BE2C (cell line): Measurements from ENCODE around the gene UQCC2.

Experiments
- DNase-seq: peaks from one replicate; pipeline ENCODE4 v3.0.0-alpha.2; 2020
- H3K27me3 ChIP-seq: fragments of 250-450 bp; sonication (Bioruptor Pico); 2 replicates; pipeline ENCODE4 v1.5.1; 2020; ENCODE audit warnings: mild to moderate bottlenecking
- H3K36me3 ChIP-seq: fragments of 250-450 bp; sonication (Bioruptor Pico); 2 replicates; pipeline ENCODE4 v1.5.1; 2020; ENCODE audit warnings: mild to moderate bottlenecking
- H3K4me1 ChIP-seq: fragments of 250-450 bp; sonication (Bioruptor Pico); 2 replicates; pipeline ENCODE4 v1.5.1; 2020
- H3K4me3 ChIP-seq: 2 replicates; pipeline ENCODE4 v1.5.1; 2011; ENCODE audit warnings: low read depth, low read length
- H3K9me3 ChIP-seq: fragments of 250-450 bp; sonication (Bioruptor Pico); 2 replicates; pipeline ENCODE4 v1.5.1; 2020
- CTCF ChIP-seq: IDR thresholded peaks from 2 replicates; pipeline ENCODE4 v1.5.1; 2012; ENCODE audit warnings: mild to moderate bottlenecking, low read depth, low read length

UQCC2 gene

GRCh38 chr6:33659986-33660385 lies 51.5 kb downstream of the UQCC2 start:
- no peak overlapping the region for H3K4me3 ChIP-seq
- no peaks in the 10 kb centered on the region for H3K36me3 ChIP-seq
- no peaks in the 10 kb centered on the region for H3K9me3 ChIP-seq
- H3K4me1 ChIP-seq: no peaks in the 10 kb centered on the region
- TF ChIP-seq CTCF: no peak
- H3K27me3 ChIP-seq: no peaks in the 10 kb centered on the region
- DNase-seq: no peak

- H3K27me3 ChIP-seq: no peaks in the 10 kb centered on the region
- TF ChIP-seq CTCF: no peak
- no peaks in the 10 kb centered on the region for H3K36me3 ChIP-seq
- no peaks in the 10 kb centered on the region for H3K9me3 ChIP-seq
- DNase-seq: no peak
- no peaks in the 10 kb centered on the region for H3K4me1 ChIP-seq
- H3K4me3 ChIP-seq: no peak overlapping the region
Measured at GRCh38 chr6:33658982-33659689, 52.4 kb downstream of the UQCC2 start.

- Histone ChIP-seq H3K27me3 (no peaks in the 10 kb centered on the region), H3K9me3 (no peaks in the 10 kb centered on the region), H3K4me3 (no peak overlapping the region), H3K36me3 (no peaks in the 10 kb centered on the region), H3K4me1 (no peaks in the 10 kb centered on the region)
- no peak for DNase-seq
- no peak for TF ChIP-seq CTCF
Measured at GRCh38 chr6:33656844-33657243, 54.7 kb downstream of the UQCC2 start.

- Histone ChIP-seq H3K36me3 (no peaks in the 10 kb centered on the region), H3K27me3 (no peaks in the 10 kb centered on the region), H3K4me1 (no peaks in the 10 kb centered on the region), H3K9me3 (no peaks in the 10 kb centered on the region), H3K4me3 (no peak overlapping the region)
- no peak for TF ChIP-seq CTCF
- DNase-seq: no peak
Measured at GRCh38 chr6:33654831-33655554, 56.5 kb downstream of the UQCC2 start.

- no peak for TF ChIP-seq CTCF
- DNase-seq: no peak
- Histone ChIP-seq H3K27me3 (no peaks in the 10 kb centered on the region), H3K4me1 (no peaks in the 10 kb centered on the region), H3K36me3 (no peaks in the 10 kb centered on the region), H3K9me3 (no peaks in the 10 kb centered on the region), H3K4me3 (no peak overlapping the region)
Measured at GRCh38 chr6:33652002-33652401, 59.5 kb downstream of the UQCC2 start.

- no peak for DNase-seq
- Histone ChIP-seq H3K4me1 (no peaks in the 10 kb centered on the region), H3K27me3 (no peaks in the 10 kb centered on the region), H3K9me3 (no peaks in the 10 kb centered on the region), H3K4me3 (no peak overlapping the region), H3K36me3 (no peaks in the 10 kb centered on the region)
- no peak for TF ChIP-seq CTCF
Measured at GRCh38 chr6:33651403-33651802, 60.1 kb downstream of the UQCC2 start.
